ENCODE measurements around the gene LCN1.
"Not testable (repeated sequence)": the region's sequence is repeated elsewhere in the genome, so short reads cannot be mapped to it uniquely, and the experiment has no call there.

The LCN1 gene

DNA sequence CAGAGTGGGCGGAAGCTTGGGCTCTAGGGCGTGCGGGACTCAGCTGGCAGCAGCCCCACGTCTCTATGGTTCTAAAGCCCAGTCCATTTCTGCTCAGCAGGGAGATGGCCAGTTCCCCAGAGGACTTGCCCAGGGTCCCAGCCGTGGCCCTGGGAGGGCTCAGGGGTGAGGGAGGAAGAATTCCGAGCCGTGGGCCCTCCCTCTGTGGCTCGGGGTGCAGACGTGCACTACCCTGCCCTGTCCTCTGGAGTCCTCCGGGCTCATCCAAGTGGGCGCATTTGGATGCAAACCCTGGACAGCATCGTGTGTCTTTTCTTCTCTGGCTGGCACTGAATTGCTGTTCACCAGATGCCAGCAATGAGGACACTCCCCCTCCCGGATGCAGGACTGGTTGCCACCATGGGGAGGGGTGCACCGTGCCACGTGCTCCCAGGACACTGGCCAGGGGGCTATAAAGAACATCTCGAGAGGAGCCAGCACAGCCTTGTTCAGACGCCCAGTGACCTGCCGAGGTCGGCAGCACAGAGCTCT lies 24.5 kb downstream of the LCN1 start, which contains the start of gene OBP2A:
Gene OBP2A (plus strand): TSS at position 481 of the 531 bp plus-strand sequence. CDS start 55 bp downstream, outside the sequence.
- DNase-seq (ENCODE audit: low read depth in 2 of 2) = not testable (repeated sequence)

DNA sequence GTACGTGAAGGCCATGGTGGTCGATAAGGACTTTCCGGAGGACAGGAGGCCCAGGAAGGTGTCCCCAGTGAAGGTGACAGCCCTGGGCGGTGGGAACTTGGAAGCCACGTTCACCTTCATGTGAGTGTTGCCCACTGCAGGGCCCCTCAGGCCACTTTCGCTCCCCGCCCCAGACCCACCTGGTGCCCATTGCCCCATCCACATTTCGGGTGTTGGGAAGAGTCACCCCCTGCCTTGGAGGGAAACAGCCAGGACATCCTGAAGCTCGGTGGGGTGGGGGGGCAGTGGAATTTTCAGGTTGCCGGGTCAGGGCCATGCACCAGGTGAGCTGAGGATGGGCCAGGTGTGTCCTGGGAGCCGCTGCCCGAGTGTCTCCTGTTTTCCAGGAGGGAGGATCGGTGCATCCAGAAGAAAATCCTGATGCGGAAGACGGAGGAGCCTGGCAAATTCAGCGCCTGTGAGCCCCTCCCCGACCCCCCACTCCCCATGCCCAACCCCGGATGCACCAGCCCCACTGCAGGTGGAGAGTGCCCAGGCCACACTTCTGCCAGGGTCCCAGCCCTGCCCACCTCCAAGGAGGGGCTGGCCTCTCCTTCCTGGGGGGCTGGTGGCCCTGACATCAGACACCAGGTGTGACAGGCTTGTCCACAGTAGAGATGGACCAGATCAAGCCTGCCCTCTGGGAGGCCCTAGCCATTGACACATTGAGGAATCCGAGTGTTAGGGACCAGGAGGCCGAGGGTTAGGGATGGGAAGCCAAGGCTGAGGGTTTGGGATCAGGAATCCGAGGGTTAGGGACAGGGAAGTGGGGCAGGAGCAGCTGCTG lies 25.8 kb downstream of the LCN1 start:
- DNase-seq (ENCODE audit: low read depth in 2 of 2) = not testable (repeated sequence)

DNA sequence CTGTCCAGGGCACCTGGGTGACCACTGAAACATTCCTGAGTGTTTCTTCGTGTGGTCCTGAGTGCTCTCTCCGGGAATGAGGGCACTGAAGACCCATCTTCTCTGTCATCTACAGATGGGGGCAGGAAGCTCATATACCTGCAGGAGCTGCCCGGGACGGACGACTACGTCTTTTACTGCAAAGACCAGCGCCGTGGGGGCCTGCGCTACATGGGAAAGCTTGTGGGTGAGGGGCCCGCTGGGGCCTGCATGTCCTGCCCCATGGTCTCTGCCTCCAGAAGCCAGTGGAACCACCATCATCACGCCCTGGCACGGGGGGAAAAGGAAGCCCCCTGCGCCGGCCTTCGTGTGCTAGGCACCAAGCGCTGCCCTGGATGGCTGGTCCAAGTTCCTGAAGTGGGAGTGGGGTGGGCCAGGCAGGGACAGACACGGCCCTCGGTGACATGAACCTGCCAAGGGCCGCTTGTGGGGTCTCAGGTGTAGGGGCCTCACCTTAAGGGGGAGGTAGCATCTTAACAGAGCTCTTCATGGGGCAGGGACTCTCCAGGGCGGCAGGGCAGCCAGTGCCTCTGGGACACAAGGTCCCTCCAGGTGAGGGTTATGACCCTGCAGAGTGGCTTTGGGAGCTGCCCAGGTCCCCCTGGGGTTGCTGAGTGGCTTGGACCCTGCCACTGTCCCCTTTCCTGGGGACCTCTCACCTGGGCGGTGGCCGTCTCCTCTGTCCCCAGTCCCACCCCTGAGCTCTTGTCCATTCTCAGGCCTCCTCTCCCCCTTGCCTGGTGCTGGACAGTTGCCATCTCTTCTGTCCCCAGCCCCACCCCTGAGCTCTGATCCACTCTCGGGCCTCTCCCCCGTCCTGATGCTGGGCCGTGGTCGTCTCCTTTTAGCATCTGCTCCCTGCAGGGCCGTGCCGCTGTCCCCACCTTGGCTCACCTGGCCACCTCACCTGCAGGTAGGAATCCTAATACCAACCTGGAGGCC lies 26.8 kb downstream of the LCN1 start:
- DNase-seq (ENCODE audit: low read depth in 2 of 2) = no peak

DNA sequence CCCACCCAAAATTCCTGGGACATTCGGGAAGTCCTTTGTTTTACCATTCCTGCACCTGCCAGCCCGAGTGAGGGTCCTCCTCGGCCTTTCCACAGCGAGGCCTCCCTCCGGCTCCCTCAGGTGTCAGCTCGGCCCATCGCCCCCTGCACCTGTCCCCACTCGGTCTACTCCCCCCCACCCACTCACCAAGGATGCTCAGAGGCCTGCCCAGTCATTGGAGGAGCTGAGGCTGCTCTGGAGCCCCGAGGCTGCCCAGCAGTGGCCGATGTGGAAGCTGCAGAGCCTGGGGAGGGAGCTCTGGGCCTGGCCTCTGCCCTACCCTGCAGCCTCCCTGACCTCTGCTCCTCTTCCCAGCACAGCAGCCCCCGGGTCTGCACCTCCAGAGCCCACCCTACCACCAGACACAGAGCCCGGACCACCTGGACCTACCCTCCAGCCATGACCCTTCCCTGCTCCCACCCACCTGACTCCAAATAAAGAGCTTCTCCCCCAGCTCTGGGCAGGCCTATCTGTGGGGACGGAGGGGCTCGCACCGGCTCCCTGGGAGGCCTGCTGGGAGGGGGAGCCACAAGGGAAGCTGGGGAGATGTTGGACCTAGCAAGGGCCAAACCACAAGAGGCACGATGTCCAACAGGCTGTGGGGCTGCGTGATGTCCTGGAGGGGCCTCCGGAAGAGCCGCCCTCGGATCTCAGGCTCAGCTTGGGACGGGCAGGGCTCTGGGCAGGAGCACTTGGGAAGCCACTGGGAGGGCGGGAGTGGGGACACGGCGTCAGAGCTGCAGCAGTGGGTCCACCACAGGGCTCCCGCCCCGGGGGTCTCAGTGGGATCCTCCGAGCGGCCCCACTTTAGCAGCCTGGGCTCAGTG lies 28.5 kb downstream of the LCN1 start:
- not testable (repeated sequence) for DNase-seq (ENCODE audit: low read depth in 2 of 2)

DNA sequence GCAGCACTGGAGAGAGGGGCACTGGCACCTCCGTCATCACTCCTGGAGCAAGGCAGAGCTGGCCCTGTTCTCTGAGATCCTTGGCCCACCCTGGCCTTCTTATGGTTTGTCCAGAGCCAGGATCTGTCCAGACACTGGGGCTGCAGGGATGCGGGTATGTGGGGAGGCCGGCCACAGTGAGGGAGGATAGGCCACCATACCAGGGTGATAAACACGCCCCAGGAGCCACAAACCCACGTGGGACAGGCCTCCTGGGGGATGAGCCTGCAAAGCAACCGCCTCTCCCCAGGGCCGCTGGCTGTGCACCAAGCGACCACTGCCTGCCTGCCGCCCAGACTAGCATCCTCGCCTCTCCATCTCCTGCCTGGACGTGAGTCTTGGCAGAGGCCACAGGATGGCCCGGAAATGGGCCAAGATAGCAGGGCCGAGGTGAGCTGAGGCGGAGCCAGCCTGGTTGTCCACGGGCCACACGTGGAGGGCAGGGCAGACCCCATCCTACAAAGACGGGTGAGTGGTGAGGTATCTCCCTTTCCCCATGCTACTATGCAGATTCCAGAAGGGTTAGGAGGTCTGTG lies 29.2 kb downstream of the LCN1 start:
- no peak for DNase-seq (ENCODE audit: low read depth in 2 of 2)

DNA sequence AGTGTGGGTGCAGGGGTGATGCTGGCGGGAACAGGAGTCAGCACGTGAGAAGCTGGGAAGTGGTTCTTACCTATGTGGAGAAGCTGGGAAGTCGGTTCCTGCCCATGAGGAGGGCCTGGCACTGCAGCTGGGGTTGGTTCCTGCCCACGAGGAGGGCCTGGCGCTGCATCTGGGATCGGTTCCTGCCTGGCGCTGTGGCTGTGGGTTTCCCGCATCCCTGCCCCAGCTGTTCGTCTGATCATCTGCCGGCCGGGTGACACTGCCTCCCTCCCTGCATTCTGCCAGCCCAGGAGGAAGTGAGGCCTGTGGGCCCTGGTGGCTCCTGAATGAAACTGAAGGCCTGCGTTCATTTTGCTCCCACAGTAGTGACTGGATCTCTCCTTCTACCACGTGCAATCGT lies 29.8 kb downstream of the LCN1 start:
- DNase-seq (ENCODE audit: low read depth in 2 of 2) = no peak

DNA sequence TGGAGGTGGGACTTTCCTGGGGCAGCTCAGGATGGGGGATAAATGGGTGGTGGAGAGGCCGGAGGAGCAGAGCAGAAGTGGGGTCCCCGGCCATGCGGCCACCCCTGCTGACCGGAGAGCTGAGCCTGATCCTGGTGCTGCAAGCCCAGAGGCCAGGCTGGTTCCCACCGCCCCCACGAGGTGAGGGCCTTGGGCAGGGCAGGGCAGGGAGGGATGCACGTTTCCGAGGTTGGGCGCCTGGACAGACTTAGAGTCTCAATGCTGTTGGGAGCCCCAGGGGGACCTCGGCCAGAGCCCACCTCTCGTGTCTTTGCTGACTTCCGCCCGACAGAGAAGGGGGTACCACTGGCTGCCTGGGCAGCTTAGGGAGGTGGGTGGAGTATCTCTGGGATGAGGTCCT lies 30.2 kb downstream of the LCN1 start:
- no peak for DNase-seq (ENCODE audit: low read depth in 2 of 2)

DNA sequence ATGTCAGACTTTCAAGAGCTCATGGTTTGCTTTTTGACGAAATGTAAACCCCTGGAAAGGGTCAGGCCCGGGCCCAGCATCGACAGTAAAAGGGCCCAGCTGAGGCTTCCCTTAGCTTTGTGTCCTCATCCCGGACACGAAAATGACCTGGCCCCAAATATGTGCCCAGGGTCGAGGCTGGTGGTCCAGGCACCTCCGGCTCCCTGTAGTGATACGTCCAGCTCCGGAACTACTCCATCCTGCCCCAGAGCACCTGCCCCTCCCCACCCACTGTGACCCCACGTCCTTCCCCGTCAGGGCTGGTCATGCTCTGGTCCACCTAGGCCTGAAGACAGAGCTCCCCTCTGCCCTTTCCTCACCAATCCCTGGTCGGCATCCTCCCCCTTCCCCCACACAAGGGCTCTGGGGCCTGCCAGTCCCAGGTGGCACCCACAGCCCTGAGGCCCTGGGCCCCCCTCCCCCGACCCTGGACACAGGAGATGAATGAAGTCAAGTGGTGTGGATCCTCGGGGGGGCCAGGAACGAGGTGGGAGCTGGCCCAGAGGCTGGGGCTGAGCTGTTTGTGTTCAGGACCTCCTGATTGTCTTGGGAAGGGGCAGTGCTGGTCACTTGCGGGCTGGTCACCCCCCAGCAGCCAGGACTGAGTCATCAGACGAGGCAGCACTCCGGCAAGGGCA lies 30.9 kb downstream of the LCN1 start:
- DNase-seq (ENCODE audit: low read depth in 2 of 2) = no peak

DNA sequence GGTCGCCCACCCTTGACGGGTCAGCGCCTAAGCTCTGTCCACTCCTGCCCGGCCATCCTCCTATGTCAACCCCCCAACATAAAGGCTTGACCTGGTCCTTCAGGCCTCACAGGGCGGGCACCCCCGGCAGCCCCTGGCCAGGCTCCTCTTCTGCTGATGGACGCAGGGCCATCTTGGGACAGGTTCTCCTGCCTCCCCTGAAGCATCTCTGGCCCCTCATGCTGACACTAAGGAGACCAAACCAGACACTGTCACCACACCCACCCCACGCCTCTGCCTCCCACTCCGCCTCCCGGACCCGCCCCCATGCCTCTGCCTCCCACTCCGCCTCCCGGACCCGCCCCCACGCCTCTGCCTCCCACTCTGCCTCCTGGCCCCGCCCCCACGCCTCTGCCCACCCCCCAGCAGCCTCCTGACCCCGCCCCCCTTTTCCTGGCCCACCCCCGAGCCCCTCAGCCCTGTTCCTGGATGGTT lies 31.5 kb downstream of the LCN1 start:
- DNase-seq (ENCODE audit: low read depth in 2 of 2) = no peak

DNA sequence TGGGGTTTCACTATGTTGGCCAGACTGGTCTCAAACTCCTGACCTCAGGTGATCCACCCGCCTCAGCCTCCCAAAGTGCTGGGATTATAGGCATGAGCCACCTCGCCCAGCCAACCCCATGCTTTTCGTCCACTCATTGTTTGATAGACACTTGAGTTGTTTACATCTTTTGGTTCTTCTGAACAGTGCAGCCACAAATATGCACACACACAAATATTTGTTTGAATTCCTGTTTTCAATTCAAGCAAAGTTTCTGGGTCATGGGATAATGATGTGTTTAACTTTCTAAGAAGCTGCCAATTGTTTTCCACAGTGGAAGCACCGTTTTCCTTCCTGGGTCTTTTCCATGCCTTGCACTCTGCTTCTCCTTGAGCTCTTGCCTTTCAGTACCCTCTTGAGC lies 33.5 kb downstream of the LCN1 start:
- no peak for DNase-seq (ENCODE audit: low read depth in 2 of 2)

DNA sequence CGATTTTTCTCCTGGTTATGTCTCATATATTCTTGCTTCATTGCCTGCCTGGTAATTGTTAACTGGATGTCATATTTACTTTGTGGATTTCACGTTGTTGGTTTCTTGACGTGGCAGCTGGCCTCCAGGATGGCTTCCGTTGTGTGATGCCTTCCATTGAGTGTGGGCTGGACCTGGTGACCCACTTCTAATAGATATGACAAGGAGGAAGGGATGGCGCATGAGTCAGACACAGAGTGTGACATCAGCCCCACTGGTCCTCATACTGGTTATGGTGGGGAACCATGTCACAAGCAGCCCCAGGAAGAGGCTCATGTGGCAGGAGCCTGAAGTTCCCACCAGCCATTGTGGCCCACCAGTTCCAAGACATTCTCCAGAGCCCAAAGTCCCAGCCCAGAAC lies 34.0 kb downstream of the LCN1 start:
- no peak for DNase-seq (ENCODE audit: low read depth in 2 of 2)

DNA sequence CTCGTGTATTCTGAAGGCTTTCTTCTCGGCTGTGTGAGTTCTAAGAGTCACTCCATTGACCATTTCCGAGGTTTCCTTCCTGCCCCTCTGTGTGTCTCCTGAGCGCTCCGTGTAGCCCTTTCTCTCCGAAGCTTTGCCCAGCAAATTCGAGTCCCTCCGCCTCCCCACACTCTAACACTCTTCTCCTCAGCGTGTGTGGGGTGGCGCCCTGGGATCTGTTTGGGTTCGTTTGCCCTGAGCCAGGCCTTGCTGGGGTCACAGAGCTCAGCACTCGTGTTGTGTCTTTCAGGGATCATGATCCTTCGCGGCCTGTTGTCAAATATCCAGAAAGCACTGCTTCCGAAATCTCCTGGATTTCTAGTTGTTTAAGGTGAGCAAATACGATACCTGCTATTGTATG lies 34.7 kb downstream of the LCN1 start:
- no peak for DNase-seq (ENCODE audit: low read depth in 2 of 2)

DNA sequence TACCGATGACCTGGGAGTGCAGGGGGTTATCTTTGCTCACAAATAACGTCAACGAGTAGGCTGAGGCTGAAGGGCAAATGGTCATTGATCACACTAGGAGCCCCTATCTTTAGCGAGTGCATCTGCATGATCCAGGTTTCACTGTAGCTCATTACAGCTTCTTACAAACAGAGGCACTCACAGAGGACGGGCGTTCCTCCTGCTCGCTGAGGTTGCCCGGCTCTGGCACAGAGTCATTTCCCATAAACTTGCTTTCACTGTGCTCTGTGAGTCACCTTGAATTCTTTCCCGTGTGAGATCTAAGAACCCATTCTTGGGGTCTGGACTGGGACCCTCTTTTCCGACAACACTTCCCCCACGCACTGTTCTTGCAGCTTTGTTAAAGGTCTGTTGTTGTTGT lies 38.4 kb downstream of the LCN1 start:
- DNase-seq (ENCODE audit: low read depth in 2 of 2) = no peak

DNA sequence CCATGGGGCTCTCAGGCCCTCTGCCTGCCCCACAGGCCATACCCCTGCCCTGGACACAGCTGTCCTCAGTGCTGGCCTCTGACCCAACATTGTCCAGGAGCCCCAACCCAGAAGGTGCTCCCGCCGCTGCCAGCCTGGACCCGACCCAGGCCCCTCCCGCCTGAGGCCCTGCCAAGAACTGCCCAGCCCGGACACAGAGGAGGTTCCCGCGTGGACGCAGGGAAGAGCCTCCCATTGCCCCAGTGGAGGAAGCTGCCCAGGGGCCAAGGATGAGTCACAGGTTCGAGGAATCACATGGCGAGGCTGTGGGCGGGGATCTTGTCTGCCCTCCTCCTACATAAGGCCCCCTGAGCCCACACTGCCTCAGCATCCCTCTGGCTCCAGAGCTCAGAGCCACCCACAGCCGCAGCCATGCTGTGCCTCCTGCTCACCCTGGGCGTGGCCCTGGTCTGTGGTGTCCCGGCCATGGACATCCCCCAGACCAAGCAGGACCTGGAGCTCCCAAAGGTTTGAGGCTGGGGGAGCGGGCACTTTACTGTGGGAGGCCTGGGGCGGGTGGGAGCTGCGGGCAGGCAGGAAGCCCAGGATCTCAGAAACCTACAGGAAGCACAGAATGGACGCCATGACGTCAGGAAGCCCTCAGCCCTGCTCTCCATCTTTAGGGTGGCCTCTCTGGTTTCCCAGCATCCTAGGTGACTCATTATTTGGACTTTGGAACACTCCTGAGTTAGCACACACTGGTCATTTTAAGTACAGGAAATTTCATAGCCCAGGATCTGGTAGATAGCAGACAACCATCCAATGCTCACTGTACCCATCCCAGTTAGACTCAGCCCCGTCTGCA lies 40.4 kb downstream of the LCN1 start, which contains the start of gene PAEP:
Gene PAEP (plus strand): TSS at position 366 of the 844 bp plus-strand sequence.
- DNase-seq (ENCODE audit: low read depth in 2 of 2) = no peak

DNA sequence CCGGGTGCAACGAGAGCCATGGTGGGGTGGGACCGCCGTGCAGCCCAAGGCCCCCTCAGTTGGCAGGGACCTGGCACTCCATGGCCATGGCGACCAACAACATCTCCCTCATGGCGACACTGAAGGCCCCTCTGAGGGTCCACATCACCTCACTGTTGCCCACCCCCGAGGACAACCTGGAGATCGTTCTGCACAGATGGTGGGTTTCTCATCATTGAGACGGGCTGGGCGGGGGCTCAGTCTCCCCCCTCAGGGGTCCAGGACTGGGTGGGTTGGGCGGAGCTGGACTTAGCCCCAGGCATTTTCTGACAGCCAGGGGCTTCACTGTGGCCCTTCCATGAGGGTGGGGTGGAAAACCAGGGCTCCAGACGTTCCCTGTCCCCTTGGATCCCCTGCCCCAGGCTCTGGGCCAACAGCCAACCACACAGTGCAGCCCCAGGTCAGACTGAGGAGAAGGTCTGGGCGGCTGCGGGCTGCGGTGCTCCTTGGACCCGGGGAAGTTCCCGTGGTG lies 41.0 kb downstream of the LCN1 start:
- no peak for DNase-seq (ENCODE audit: low read depth in 2 of 2)

DNA sequence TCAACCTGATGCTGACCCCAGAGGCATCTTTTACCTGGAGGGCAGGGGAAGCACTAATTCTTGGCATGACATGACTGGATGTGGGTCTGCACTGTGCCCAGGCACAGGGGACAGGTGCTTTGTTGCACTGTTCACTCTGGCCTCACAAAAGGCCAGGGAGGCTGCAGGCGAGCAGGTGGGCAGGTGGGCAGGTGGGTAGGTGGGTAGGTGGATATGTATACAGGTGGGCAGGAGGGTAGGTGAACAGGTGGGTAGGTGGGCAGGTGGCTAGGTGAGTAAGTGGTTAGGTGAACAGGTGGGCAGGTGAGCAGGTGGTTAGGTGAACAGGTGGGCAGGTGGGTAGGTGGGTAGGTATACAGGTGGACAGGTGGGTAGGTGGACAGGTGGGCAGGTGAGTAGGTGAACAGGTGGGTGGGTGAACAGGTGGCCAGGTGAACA lies 41.8 kb downstream of the LCN1 start:
- no peak for DNase-seq (ENCODE audit: low read depth in 2 of 2)

DNA sequence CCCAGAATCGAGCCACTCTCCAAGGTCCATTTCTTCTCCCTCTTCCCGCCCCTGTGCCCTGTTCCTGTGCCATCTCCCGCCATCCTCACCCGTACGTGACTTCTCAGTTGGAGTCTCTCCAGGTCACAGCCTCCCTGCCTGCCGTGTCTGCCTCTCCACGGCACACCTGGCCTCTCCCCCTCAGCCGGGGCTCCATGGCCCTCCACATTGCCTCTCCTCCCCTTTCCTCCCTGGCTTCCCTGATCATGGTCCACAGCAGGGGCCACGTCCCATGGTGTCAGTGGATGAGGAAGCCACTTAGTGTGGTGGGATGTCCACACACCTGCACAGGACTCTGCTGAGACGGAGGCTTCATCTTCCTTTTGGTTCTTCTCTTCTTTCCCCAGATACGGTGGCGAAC lies 42.6 kb downstream of the LCN1 start:
- no peak for DNase-seq (ENCODE audit: low read depth in 2 of 2)

DNA sequence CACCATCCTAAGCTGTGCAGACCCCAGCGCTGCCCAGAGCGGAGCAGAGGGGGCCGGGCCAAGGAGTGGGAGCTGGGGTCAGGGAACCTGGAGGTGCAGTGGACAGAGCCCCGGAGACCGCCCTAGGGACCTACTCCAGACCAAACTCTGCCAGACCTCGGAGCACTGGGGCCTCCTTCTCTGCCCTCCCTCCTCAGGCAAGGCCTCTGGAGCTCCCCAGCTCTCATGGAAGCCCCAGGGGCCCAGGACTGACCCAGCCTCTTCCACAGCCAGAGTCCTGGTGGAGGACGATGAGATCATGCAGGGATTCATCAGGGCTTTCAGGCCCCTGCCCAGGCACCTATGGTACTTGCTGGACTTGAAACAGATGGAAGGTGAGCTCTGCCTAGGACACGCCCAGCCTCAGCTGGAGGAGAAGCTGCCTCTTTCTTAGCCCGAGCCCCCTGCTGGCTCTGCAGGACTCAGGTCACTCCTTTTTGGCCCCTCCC lies 43.9 kb downstream of the LCN1 start:
- no peak for DNase-seq (ENCODE audit: low read depth in 2 of 2)

DNA sequence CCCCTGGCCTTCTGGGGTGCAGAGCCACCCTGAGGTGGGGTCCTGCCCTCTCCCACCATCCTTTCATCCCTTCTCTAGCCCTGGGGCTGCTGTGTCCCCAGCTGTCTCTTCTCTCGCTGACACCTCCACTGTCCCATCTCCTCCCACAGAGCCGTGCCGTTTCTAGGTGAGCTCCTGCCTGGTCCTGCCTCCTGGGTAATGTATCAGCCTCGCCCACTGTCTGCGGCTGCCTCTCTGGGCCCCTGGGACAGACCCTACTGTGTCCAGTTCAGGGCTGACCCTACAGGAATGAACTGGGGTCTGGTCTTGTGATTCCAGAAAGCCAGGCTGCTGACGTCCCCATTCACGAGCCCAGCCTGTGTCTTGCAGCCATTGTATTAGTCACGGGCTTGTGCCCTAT lies 44.4 kb downstream of the LCN1 start:
- DNase-seq (ENCODE audit: low read depth in 2 of 2) = no peak

Data from stimulated activated CD8-positive, alpha-beta memory T cell treated with anti-CD3 and anti-CD28 coated beads, Interleukin-7, amount 100 ng/mL, for 4 hours (primary cell).